ENCODE data around the gene SDHAF3.
"Not testable (repeated sequence)": the region's sequence is repeated elsewhere in the genome, so short reads cannot be mapped to it uniquely, and the experiment has no call there.

SDHAF3 gene

GRCh38 chr7:97126483-97127171 lies 9.1 kb downstream of the SDHAF3 start:
- no peak for DNase-seq

GRCh38 chr7:97128736-97129135 lies 11.2 kb downstream of the SDHAF3 start:
- no peak for DNase-seq

- no peak for DNase-seq
Measured at GRCh38 chr7:97130417-97131139, 13.1 kb downstream of the SDHAF3 start.

DNA sequence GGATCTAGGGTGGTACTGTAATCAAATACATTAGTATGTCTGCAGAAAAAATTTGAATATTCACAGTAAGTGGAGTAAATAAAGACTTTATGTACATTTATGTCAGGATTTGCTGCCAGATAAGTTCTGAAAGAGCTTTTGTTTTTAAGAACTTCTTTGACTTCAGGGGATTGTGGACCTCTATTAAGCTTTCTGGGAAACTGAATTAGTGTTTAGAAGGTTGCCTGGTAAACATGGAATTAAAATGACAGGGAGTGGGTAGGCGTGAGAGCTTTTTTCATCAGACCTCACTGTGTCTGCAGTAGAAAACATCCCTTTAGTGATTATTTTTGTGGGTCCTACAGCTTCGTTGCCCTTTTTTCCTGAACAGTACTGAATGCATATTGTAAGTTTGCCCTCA lies 15.7 kb downstream of the SDHAF3 start:
- DNase-seq: no peak

DNA sequence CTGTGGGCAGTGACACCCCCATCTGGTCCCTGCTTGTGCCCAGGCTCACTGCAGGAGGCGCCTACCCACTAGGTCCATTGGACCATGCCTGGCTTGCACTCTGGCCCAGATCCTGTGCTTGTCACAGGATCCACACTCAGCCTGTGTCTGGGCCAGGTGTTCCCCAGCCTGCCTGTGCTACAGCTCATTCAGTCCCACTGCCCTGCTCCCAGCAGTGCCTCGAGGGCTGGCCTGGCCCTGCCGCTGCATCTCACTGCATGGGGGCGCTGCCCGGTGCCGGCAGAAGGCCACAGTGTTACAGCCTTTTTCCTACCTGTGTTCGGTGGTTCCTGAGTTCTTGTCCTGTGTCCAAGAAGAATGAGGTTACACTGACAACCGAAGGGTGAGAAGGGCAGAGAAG lies 21.3 kb downstream of the SDHAF3 start:
- DNase-seq: no peak

DNA sequence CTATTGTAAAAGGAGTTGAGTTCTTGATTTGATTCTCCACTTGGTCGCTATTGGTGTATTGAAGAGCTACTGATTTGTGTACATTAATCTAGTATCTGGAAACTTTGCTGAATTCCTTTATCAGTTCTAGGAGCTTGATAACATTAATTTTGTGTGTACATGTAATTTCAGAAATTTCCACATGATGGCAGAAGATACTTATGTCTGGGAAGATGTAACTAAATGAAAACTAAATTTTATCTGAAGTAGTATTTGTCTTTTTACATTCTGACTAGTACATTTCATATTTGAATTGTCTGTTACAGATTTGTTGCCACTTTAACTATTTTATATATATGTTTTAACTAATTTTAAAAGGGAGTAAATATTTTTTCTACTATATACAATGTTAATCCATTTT lies 27.6 kb downstream of the SDHAF3 start:
- peak; percentile 36 for DNase-seq

GRCh38 chr7:97149843-97150242 lies 32.3 kb downstream of the SDHAF3 start:
- DNase-seq: no peak

DNA sequence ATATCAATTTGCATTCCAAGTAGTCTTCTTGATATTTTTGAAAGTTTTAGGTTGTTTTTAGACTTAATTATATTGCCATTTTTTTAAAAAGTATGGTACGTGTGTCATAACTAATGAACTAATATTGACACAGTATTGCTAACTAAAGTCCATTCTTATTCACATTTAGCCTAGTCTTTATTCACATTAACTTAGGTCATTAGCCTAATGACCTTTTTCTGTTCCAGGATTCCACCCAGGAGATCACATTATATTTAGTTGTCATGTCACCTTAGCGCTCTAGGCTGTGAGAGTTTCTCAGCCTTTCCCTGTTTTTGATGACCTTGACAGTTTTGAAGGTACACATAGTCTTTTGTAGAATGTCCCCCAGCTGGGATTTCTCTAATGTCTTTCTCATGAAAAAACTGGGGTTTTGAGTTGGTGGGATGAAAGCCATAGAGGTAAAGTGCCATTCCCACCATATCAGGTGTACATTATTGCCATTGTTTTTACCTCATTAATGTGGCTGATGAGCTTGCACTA lies 38.5 kb downstream of the SDHAF3 start:
- no peak for DNase-seq

GRCh38 chr7:97159984-97160383 lies 42.5 kb downstream of the SDHAF3 start:
- DNase-seq: not testable (repeated sequence)

GRCh38 chr7:97161609-97162008 lies 44.1 kb downstream of the SDHAF3 start:
- DNase-seq: not testable (repeated sequence)

GRCh38 chr7:97166308-97166707 lies 48.8 kb downstream of the SDHAF3 start:
- DNase-seq: no peak

GRCh38 chr7:97167176-97167575 lies 49.7 kb downstream of the SDHAF3 start:
- no peak for DNase-seq

- no peak for DNase-seq
Measured at GRCh38 chr7:97167749-97168148, 50.3 kb downstream of the SDHAF3 start.

DNA sequence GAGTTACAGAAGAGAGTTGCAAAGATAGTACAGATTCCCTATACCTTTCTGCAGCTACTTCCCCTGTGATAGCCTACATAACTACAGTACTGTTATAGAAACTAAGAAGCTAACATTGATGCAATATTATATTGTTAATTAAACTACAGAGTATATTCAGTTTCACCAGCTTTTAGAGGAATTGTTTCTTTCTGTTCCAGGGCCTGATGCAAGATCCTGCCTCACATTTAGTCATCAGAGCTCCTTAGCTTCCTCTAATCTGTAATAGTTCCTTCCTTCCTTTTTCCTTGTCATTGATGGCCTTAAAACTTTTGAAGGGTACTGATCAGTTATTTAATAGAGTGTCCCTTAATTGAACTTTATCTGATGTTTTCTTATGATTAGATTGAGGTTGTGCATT lies 56.8 kb downstream of the SDHAF3 start:
- DNase-seq: no peak

GRCh38 chr7:97179454-97180104 lies 62.1 kb downstream of the SDHAF3 start:
- peak; percentile 64 for DNase-seq

GRCh38 chr7:97187067-97187466 lies 69.6 kb downstream of the SDHAF3 start:
- DNase-seq: no peak

- DNase-seq: not testable (repeated sequence)
Measured at GRCh38 chr7:97196174-97196573, 78.7 kb downstream of the SDHAF3 start.

DNA sequence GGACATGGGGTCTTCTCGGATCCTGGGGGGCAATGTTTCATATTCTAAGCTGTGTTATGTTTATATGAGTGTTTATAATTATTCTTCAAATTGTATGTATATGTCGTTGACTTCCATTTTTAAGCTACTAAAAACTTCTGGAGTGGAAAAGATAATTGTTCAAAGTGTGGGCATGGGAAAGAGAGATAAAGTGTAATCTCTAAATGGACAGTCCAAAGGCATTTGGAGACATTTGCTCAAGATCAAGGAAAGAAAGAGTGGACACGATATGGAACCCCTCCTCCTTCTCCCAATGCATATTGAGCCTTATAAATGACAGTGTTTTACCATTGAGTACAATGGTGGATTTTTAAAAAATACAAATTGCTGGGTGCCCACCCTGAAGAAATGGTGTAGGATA lies 81.1 kb downstream of the SDHAF3 start:
- DNase-seq: no peak

DNA sequence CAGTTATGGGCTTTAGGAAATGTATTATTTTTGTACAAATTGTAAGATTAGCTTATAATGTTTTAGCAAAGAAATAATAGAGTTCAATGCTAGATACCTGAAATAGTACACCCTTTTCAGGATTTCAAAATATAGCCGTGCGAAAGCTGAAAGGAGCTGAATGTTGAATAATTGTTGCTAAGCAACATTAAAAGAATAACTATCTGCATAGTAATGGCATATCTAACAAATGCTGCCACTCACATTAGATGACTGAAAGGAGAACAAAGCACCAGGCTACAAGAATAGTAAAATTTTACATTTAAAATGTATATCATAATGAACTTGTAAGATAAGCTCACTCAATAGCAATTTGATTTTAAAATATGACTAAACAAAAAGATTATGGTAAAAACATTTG lies 82.5 kb downstream of the SDHAF3 start:
- no peak for DNase-seq

DNA sequence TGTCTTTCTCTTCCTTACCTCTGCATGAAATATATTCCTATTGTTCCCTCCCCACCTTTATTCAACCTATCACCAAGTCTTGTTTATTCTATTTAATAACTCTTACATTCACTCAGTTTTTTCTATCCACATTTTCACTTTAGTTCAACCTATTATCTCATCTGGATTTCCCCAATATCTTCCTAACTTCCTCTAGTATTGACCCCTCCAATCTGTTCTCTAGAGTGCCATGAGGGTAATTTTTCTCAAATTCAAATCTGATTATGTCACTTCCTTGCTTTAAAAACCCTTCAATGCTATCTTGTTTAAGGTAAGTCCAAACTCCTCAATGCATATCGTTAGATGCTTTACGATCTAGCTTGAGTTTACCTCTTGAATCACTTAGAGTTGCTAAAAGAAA lies 86.5 kb downstream of the SDHAF3 start:
- no peak for DNase-seq

GRCh38 chr7:97204821-97205220 lies 87.3 kb downstream of the SDHAF3 start:
- no peak for DNase-seq

- DNase-seq: peak; percentile 9
Measured at GRCh38 chr7:97215556-97215955, 98.1 kb downstream of the SDHAF3 start.

GRCh38 chr7:97218767-97219166 lies 101.3 kb downstream of the SDHAF3 start:
- no peak for DNase-seq

DNA sequence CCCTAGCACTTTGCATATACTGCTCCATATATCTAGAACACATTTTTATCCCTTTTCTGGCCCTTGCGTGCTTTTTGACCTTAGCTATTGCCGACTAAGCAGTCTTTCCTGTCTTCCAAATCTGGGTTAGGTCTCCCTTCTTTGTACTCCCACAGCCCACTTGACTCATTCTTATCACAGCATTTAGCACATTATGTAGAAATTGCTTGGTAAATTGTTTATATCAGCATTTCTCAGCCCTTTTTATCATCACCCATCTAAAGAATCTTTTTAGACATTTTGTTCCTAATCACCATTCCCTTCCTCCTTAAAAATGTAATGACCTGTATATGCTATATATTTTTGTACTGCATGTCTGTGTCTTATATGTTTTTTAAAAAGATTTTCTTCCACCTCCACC lies 101.7 kb downstream of the SDHAF3 start:
- DNase-seq: no peak

Measured in RPMI8226 (cell line).